ENCODE measurements around the gene RUNX1.

DNA sequence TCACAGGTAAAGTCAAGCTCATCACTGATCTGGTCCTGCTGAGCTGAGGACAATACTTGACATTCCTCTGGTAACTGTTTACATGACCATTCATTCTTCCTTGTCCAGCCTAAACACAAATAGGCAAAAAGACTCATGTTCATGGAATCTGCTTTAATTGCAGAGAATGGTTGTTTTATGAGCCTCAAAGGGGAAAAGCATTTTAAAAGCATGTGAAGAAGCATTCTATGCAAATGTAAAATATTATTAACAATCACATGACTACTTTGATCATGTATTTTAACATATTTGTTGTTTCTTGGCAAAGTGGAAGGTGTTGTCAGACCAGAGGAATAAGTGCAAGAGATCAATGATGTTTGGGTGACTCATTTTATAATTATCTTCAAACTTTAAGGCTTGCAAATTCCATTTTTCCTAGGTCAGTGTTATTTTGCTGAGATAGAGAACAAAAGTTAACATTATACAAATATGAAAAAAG, 133.7 kb downstream of the RUNX1 start:
- no peak for TF ChIP-seq POLR2AphosphoS5 (IDR thresholded peaks at IDR 0.05; ENCODE audit: insufficient read depth, low read depth, low read length)
- TF ChIP-seq, protein P1, sequence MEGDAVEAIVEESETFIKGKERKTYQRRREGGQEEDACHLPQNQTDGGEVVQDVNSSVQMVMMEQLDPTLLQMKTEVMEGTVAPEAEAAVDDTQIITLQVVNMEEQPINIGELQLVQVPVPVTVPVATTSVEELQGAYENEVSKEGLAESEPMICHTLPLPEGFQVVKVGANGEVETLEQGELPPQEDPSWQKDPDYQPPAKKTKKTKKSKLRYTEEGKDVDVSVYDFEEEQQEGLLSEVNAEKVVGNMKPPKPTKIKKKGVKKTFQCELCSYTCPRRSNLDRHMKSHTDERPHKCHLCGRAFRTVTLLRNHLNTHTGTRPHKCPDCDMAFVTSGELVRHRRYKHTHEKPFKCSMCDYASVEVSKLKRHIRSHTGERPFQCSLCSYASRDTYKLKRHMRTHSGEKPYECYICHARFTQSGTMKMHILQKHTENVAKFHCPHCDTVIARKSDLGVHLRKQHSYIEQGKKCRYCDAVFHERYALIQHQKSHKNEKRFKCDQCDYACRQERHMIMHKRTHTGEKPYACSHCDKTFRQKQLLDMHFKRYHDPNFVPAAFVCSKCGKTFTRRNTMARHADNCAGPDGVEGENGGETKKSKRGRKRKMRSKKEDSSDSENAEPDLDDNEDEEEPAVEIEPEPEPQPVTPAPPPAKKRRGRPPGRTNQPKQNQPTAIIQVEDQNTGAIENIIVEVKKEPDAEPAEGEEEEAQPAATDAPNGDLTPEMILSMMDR (IDR thresholded peaks at IDR 0.05; ENCODE audit: extremely low read depth in 1 of 2, insufficient read depth in 1 of 2, low read depth in 1 of 2, low read length in 2 of 2), result no peak
- no peak for TF ChIP-seq EZH2 (IDR thresholded peaks at IDR 0.05; ENCODE audit: borderline replicate concordance, low read depth, low read length, severe bottlenecking)
- TF ChIP-seq POLR2A (IDR thresholded peaks at IDR 0.05; ENCODE audit: low read depth, low read length), result no peak

Measured in endothelial cell of umbilical vein (primary cell).